HCT116 (cell line): ENCODE measurements around the gene TIGD3.
A peak's percentile ranks its signal among the peaks of the same experiment; 100 is the strongest.

Source experiments
- EZH2 ChIP-seq: fragments of 200-600 bp; sonication (generic); IDR thresholded peaks from 2 replicates; pipeline ENCODE4 v1.6.1; 2017; ENCODE audit warnings: antibody characterized with exemption, mixed run types
- EZH2phosphoT487 ChIP-seq: fragments of 200-600 bp; IDR thresholded peaks from 2 replicates; pipeline ENCODE4 v1.6.1; 2018; ENCODE audit warnings: antibody characterized with exemption, borderline replicate concordance
- FOSL1 ChIP-seq: IDR thresholded peaks from 2 replicates; pipeline ENCODE4 v1.6.1; 2012; ENCODE audit warnings: low read depth
- POLR2A ChIP-seq: IDR thresholded peaks from 2 replicates; pipeline ENCODE4 v1.7.0; 2011; ENCODE audit warnings: borderline replicate concordance; ENCODE audit not compliant: insufficient read depth, insufficient read length; ENCODE audit errors: extremely low read depth
- POLR2AphosphoS5 ChIP-seq: IDR thresholded peaks from 2 replicates; pipeline ENCODE4 v1.6.1; 2011; ENCODE audit warnings: mild to moderate bottlenecking, low read depth, low read length, moderate library complexity
- SIN3A ChIP-seq: IDR thresholded peaks from 2 replicates; pipeline ENCODE4 v1.6.1; 2012; ENCODE audit warnings: low read depth
- SP1 ChIP-seq: IDR thresholded peaks from 2 replicates; pipeline ENCODE4 v1.6.1; 2012; ENCODE audit warnings: low read depth
- SRF ChIP-seq: IDR thresholded peaks from 2 replicates; pipeline ENCODE4 v1.6.1; 2012; ENCODE audit warnings: low read depth
- TCF7L2 ChIP-seq: IDR thresholded peaks from 2 replicates; pipeline ENCODE4 v1.7.0; 2011; ENCODE audit warnings: borderline replicate concordance, inconsistent platforms; ENCODE audit not compliant: insufficient read depth, insufficient read length; ENCODE audit errors: extremely low read depth
- YY1 ChIP-seq: IDR thresholded peaks from 2 replicates; pipeline ENCODE4 v1.6.1; 2011; ENCODE audit warnings: low read length, low read depth, moderate library complexity, mild to moderate bottlenecking; ENCODE audit not compliant: insufficient replicate concordance; ENCODE audit errors: extremely low read depth
- ZNF274 ChIP-seq: fragments of 200-500 bp; sonication (Bioruptor generic); IDR thresholded peaks from 2 replicates; pipeline ENCODE4 v1.6.1; 2014; ENCODE audit warnings: mild to moderate bottlenecking, low read depth, low read length, inconsistent platforms
- TF ChIP-seq, protein P1 (sequence below), 3 experiments: fragments of 200-600 bp in 1 of 3; sonication (generic) in 1 of 3; IDR thresholded peaks in 2 of 3; conservative IDR thresholded peaks in 1 of 3; 2 replicates each; pipeline ENCODE4 v1.5.1; 2012 to 2017; ENCODE audit warnings: low read depth in 2 of 3, low read length in 2 of 3, antibody characterized with exemption in 1 of 3, borderline replicate concordance in 1 of 3, control low read depth in 1 of 3, mild to moderate bottlenecking in 1 of 3, mixed read lengths in 1 of 3, mixed run types in 1 of 3, moderate library complexity in 1 of 3; ENCODE audit not compliant: insufficient read depth in 1 of 3
- TF ChIP-seq, protein P2 (sequence below): IDR thresholded peaks from 2 replicates; pipeline ENCODE4 v1.6.1; 2011; ENCODE audit warnings: mild to moderate bottlenecking, low read length, moderate library complexity; ENCODE audit not compliant: insufficient replicate concordance; ENCODE audit errors: extremely low read depth
- TF ChIP-seq, protein P3 (sequence below): IDR thresholded peaks from 2 replicates; pipeline ENCODE4 v1.6.1; 2012

DNA sequence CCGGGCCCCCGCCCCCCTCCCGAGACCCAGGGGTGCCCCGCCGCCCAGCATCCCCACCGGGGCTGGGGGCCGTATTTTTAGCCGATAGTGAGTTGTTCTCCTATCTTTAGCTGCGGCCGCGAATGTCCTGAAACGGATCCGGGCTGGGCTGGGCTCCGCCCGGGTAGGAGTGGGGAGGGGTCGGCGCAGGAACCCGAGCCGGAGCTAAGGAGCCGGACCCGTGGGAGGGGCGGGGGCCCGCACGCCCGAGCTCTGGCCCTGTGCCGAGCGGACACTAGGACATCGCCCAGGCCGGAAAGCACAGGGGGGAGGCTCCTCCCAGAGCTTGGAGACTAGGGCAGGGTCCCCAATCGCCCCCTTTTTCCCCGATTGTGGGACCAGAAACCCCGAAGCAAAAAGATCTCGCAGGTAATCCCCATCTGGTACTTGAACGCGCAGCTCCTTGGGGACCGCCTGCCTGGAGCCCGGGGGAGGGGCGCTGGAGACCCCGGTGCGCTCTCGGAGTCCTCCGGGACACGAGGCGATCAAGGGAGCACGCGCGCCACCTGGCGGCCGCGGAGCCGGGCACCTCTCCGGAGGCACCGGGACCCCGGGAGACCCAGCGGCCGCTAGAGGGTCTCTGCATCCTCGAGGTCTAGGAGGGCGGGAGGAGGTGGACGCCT lies 39.2 kb upstream of the TIGD3 start:
- TF ChIP-seq POLR2A (no peak), EZH2phosphoT487 (no peak), POLR2AphosphoS5 (peak; percentile 16; the same call in 1 of the 2 replicates), SP1 (no peak), EZH2 (no peak), SRF (no peak), YY1 (peak; percentile 20), TCF7L2 (no peak), ZNF274 (no peak), FOSL1 (no peak), SIN3A (0 out of 2 replicates have a peak, but pooled peaks have one; percentile 40)
- TF ChIP-seq, protein P1, sequence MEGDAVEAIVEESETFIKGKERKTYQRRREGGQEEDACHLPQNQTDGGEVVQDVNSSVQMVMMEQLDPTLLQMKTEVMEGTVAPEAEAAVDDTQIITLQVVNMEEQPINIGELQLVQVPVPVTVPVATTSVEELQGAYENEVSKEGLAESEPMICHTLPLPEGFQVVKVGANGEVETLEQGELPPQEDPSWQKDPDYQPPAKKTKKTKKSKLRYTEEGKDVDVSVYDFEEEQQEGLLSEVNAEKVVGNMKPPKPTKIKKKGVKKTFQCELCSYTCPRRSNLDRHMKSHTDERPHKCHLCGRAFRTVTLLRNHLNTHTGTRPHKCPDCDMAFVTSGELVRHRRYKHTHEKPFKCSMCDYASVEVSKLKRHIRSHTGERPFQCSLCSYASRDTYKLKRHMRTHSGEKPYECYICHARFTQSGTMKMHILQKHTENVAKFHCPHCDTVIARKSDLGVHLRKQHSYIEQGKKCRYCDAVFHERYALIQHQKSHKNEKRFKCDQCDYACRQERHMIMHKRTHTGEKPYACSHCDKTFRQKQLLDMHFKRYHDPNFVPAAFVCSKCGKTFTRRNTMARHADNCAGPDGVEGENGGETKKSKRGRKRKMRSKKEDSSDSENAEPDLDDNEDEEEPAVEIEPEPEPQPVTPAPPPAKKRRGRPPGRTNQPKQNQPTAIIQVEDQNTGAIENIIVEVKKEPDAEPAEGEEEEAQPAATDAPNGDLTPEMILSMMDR (IDR thresholded peaks at IDR 0.05 in 2 of 3, conservative IDR thresholded peaks at IDR 0.05 in 1 of 3; ENCODE audit: borderline replicate concordance in 1 of 3, insufficient read depth in 1 of 3, low read depth in 2 of 3, low read length in 2 of 3): peak; percentile 94 to 98 (median 95)
- TF ChIP-seq, protein P2, sequence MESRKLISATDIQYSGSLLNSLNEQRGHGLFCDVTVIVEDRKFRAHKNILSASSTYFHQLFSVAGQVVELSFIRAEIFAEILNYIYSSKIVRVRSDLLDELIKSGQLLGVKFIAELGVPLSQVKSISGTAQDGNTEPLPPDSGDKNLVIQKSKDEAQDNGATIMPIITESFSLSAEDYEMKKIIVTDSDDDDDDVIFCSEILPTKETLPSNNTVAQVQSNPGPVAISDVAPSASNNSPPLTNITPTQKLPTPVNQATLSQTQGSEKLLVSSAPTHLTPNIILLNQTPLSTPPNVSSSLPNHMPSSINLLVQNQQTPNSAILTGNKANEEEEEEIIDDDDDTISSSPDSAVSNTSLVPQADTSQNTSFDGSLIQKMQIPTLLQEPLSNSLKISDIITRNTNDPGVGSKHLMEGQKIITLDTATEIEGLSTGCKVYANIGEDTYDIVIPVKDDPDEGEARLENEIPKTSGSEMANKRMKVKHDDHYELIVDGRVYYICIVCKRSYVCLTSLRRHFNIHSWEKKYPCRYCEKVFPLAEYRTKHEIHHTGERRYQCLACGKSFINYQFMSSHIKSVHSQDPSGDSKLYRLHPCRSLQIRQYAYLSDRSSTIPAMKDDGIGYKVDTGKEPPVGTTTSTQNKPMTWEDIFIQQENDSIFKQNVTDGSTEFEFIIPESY: no peak
- TF ChIP-seq, protein P3, sequence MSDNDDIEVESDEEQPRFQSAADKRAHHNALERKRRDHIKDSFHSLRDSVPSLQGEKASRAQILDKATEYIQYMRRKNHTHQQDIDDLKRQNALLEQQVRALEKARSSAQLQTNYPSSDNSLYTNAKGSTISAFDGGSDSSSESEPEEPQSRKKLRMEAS: peak; percentile 88
